ENCODE results near the gene ATG13. TPM values are rescaled to one million over a fixed set of nuclear protein-coding genes. Genes with fewer than 3 reads are reported as not detected.

The ATG13 gene
- total and polyA plus RNA-seq, 11 donors = 26.7 to 74.8 (median 48.7) TPM

DNA sequence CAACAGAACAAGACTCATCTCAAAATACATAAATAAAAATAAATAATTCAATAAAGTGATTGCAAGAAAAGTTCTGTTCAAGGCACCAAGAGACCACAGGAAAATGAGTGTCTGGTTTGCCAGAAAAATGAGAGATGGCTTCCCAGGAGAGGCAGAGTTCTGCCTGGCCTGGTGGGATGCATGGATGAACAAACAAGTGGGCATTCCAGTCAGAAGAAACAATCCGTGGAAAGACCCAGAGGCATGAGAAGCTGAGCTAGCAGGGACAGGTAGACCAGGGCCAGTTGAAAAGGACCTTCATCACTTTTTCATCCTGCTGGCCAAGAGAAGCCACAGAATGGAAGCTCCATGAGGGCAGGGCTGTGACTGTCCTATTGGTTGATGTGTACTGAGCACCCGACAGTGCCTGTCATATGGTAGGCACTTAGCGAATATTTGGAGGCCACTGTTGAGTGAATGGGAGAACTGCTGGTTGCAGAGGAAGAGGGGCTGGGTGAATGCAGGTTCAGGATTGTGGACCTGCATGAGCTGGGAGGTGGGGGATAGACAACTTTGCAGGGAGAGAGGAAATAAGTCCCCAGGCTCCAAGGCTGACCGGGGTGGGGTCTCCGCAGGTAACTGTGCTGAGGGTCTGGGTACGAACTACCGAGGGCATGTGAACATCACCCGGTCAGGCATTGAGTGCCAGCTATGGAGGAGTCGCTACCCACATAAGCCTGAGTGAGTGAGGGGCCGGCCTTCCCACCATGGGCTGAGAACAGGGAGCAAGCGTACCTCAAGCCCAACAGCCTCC lies 105.4 kb downstream of the ATG13 start:
- intact Hi-C loops (cut with DNase I) = no loop called here
- Histone ChIP-seq H3K4me3 (no peak overlapping the region), H3K36me3 (no peaks in the 10 kb centered on the region), H3K9me3 (no peaks in the 10 kb centered on the region), H3K4me1 (no peaks in the 10 kb centered on the region), H3K27me3 (no peaks in the 10 kb centered on the region), H3K27ac (no peak overlapping the region)
- no peak for DNase-seq
- no peak for TF ChIP-seq POLR2A (IDR thresholded peaks at IDR 0.05)
- TF ChIP-seq, protein P1, sequence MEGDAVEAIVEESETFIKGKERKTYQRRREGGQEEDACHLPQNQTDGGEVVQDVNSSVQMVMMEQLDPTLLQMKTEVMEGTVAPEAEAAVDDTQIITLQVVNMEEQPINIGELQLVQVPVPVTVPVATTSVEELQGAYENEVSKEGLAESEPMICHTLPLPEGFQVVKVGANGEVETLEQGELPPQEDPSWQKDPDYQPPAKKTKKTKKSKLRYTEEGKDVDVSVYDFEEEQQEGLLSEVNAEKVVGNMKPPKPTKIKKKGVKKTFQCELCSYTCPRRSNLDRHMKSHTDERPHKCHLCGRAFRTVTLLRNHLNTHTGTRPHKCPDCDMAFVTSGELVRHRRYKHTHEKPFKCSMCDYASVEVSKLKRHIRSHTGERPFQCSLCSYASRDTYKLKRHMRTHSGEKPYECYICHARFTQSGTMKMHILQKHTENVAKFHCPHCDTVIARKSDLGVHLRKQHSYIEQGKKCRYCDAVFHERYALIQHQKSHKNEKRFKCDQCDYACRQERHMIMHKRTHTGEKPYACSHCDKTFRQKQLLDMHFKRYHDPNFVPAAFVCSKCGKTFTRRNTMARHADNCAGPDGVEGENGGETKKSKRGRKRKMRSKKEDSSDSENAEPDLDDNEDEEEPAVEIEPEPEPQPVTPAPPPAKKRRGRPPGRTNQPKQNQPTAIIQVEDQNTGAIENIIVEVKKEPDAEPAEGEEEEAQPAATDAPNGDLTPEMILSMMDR (IDR thresholded peaks at IDR 0.05) = no peak
- 91 to 96% (median 93%) methylated on average over 11 of the region's 11 CpGs for WGBS, 4 donors
- ATAC-seq = no peak

GRCh38 chr11:46723359-46723680 lies 106.0 kb downstream of the ATG13 start:
- WGBS, 4 donors = 85 to 100% (median 90%) methylated on average over 1 to 8 of the region's 8 CpGs

GRCh38 chr11:46724088-46724487 lies 106.7 kb downstream of the ATG13 start:
- WGBS, 4 donors = 64 to 74% (median 68%) methylated on average over 8 of the region's 8 CpGs
- Histone ChIP-seq H3K27me3 (no peaks in the 10 kb centered on the region), H3K36me3 (no peaks in the 10 kb centered on the region), H3K9me3 (no peaks in the 10 kb centered on the region), H3K27ac (no peak overlapping the region), H3K4me1 (no peaks in the 10 kb centered on the region), H3K4me3 (no peak overlapping the region)
- DNase-seq (no peak), ATAC-seq (no peak)
- TF ChIP-seq, protein P1 (IDR thresholded peaks at IDR 0.05) = no peak
- TF ChIP-seq POLR2A (IDR thresholded peaks at IDR 0.05) = no peak
- intact Hi-C loops (cut with DNase I) = no loop called here

More at GRCh38 chr11:46723359-46723680, 106.0 kb downstream of the ATG13 start:
- no peaks in the 10 kb centered on the region for H3K4me1 ChIP-seq
- ATAC-seq = no peak
- TF ChIP-seq, protein P1 (IDR thresholded peaks at IDR 0.05) = no peak
- no peak for TF ChIP-seq POLR2A (IDR thresholded peaks at IDR 0.05)
- no peaks in the 10 kb centered on the region for H3K27me3 ChIP-seq
- no peak overlapping the region for H3K4me3 ChIP-seq
- no peaks in the 10 kb centered on the region for H3K36me3 ChIP-seq
- no peak for DNase-seq
- H3K27ac ChIP-seq = no peak overlapping the region
- H3K9me3 ChIP-seq = no peaks in the 10 kb centered on the region
- intact Hi-C loops (cut with DNase I) = no loop called here

Other genes with a start within 250 kb of the ATG13 start
- 10 to 100 TPM in 3 of 9 donors, 1 to 10 TPM in 6; 1.9 to 26.5 (median 7.9) TPM for gene MDK, start 235.9 kb upstream of the ATG13 start, total RNA-seq
- 1 to 10 TPM; 2.3 to 4.8 TPM for gene MDK, start 235.9 kb upstream of the ATG13 start, polyA plus RNA-seq
- under 1 TPM in 3 of 9 donors, not detected in 6; 0.15 to 0.27 (median 0.20) TPM for gene CHRM4, start 225.8 kb upstream of the ATG13 start, total RNA-seq
- gene CHRM4, start 225.8 kb upstream of the ATG13 start, polyA plus RNA-seq = under 1 TPM in 1 of 2 donors, not detected in 1; 0.08 TPM
- gene AMBRA1, start 23.5 kb upstream of the ATG13 start, total RNA-seq = 10 to 100 TPM; 13.3 to 23.5 (median 16.7) TPM
- gene AMBRA1, start 23.5 kb upstream of the ATG13 start, polyA plus RNA-seq = 10 to 100 TPM in 1 of 2 donors, 1 to 10 TPM in 1; 5.6 to 11.0 TPM
- gene HARBI1, start 326 bp upstream of the ATG13 start, total RNA-seq = 1 to 10 TPM; 2.5 to 4.5 (median 3.5) TPM
- gene HARBI1, start 326 bp upstream of the ATG13 start, polyA plus RNA-seq = 1 to 10 TPM; 2.1 to 3.8 TPM
- 100 to 1,000 TPM in 4 of 9 donors, 10 to 100 TPM in 5; 57.5 to 309 (median 78.9) TPM for gene ARHGAP1, start 83.1 kb downstream of the ATG13 start, total RNA-seq
- gene ARHGAP1, start 83.1 kb downstream of the ATG13 start, polyA plus RNA-seq = 10 to 100 TPM; 38.8 to 58.0 TPM
- gene ZNF408, start 83.5 kb downstream of the ATG13 start, total RNA-seq = 1 to 10 TPM; 5.3 to 10.0 (median 7.1) TPM
- gene ZNF408, start 83.5 kb downstream of the ATG13 start, polyA plus RNA-seq = 1 to 10 TPM; 5.6 to 8.5 TPM
- gene F2, start 101.7 kb downstream of the ATG13 start, total RNA-seq = under 1 TPM in 2 of 9 donors, not detected in 7; 0.17 to 0.18 TPM
- under 1 TPM in 1 of 2 donors, not detected in 1; 0.08 TPM for gene F2, start 101.7 kb downstream of the ATG13 start, polyA plus RNA-seq
- 100 to 1,000 TPM in 1 of 9 donors, 10 to 100 TPM in 8; 41.7 to 108 (median 76.0) TPM for gene CKAP5, start 228.7 kb downstream of the ATG13 start, total RNA-seq
- gene CKAP5, start 228.7 kb downstream of the ATG13 start, polyA plus RNA-seq = 10 to 100 TPM; 12.3 to 27.4 TPM

Measured in heart left ventricle (tissue), 16 donors.